Endodermal cell (in vitro differentiated cells): ENCODE results near the gene CYB5R3. TPM values are rescaled to one million over a fixed set of nuclear protein-coding genes. Genes with fewer than 3 reads are reported as not detected.
A peak's percentile ranks its signal among the peaks of the same experiment; 100 is the strongest.

Source experiments
- DNase-seq: peaks from one replicate; pipeline ENCODE4 v3.0.0-alpha.2; 2017
- H3K27ac ChIP-seq: 2 replicates; pipeline ENCODE4 v1.5.1; 2013; ENCODE audit warnings: mild to moderate bottlenecking, low read depth, low read length, moderate library complexity
- H3K27me3 ChIP-seq: 2 replicates; pipeline ENCODE4 v1.6.1; 2013; ENCODE audit warnings: mild to moderate bottlenecking, low read length, moderate library complexity; ENCODE audit not compliant: insufficient read depth, control insufficient read depth, poor library complexity, severe bottlenecking
- H3K36me3 ChIP-seq: 2 replicates; pipeline ENCODE4 v1.7.0; 2013; ENCODE audit warnings: mild to moderate bottlenecking, low read length, moderate library complexity; ENCODE audit not compliant: control insufficient read depth, insufficient read depth
- H3K4me1 ChIP-seq: one replicate; pipeline ENCODE4 v1.7.0; 2013; ENCODE audit warnings: low read length; ENCODE audit not compliant: control insufficient read depth, insufficient read depth
- H3K4me3 ChIP-seq: 2 replicates; pipeline ENCODE4 v1.5.1; 2013; ENCODE audit warnings: mild to moderate bottlenecking, low read length, moderate library complexity
- H3K9ac ChIP-seq: 2 replicates; pipeline ENCODE4 v1.6.1; 2013; ENCODE audit warnings: mild to moderate bottlenecking, low read length, moderate library complexity; ENCODE audit not compliant: poor library complexity, severe bottlenecking; ENCODE audit errors: extremely low read depth
- H3K9me3 ChIP-seq: 2 replicates; pipeline ENCODE4 v1.6.1; 2013; ENCODE audit warnings: mild to moderate bottlenecking, low read length, moderate library complexity; ENCODE audit not compliant: control insufficient read depth
- H3K27ac Mint-ChIP-seq: 2 replicates; pipeline ENCODE4 v1.8.0; 2020; ENCODE audit warnings: mixed read lengths
- H3K27me3 Mint-ChIP-seq: 2 replicates; pipeline ENCODE4 v1.8.0; 2021; ENCODE audit warnings: mild to moderate bottlenecking, mixed read lengths; ENCODE audit not compliant: insufficient read depth
- H3K36me3 Mint-ChIP-seq: 2 replicates; pipeline ENCODE4 v1.8.0; 2020; ENCODE audit warnings: low read depth, mixed read lengths
- H3K4me1 Mint-ChIP-seq: 2 replicates; pipeline ENCODE4 v1.8.0; 2020; ENCODE audit warnings: mixed read lengths
- H3K4me3 Mint-ChIP-seq: 2 replicates; pipeline ENCODE4 v1.8.0; 2020; ENCODE audit warnings: mild to moderate bottlenecking, moderate library complexity, mixed read lengths
- H3K9me3 Mint-ChIP-seq: 2 replicates; pipeline ENCODE4 v1.8.0; 2020; ENCODE audit warnings: mild to moderate bottlenecking, mixed read lengths
- CTCF ChIP-seq: fragments of 200-600 bp; sonication (generic); conservative IDR thresholded peaks from 2 replicates; pipeline ENCODE4 v1.5.0; 2021; ENCODE audit warnings: antibody characterized with exemption, mild to moderate bottlenecking
- WGBS, 2 experiments: methylation state at CpG; one replicate each; pipeline versions ENCODE4 v1.1.5 to v1.1.7; 2013; ENCODE audit warnings: missing lambda C conversion rate in 2 of 2, mixed read lengths in 1 of 2; ENCODE audit not compliant: insufficient coverage in 1 of 2, insufficient read length in 1 of 2; 5-methylcytosine and 5-hydroxymethylcytosine counted together
- total RNA-seq, 2 donors: library from RNA; stranded (reverse); fragmentation: NEBNext Ultra II Directional in 1 of 2; extraction: Animal tissue kit (Norgen Biotek cat#: 25700) in 1 of 2; gene quantifications; 2 replicates in 1 of 2; 3 replicates in 1 of 2; pipeline ENCODE4 v1.2.1, GENCODE V29; 2021

The CYB5R3 gene
- total RNA-seq, 2 donors from 2014 or later, result 89.5 to 92.4 TPM

- peak overlapping the region; percentile 98 for H3K27ac Mint-ChIP-seq
- Histone ChIP-seq H3K4me1 (peaks cover 5% of the 10 kb centered on the region), H3K27me3 (no peaks in the 10 kb centered on the region), H3K9me3 (no peaks in the 10 kb centered on the region), H3K9ac (peak overlapping the region; percentile 77), H3K36me3 (no peaks in the 10 kb centered on the region), H3K4me3 (peak overlapping the region; percentile 96), H3K27ac (no peak overlapping the region)
- no peaks in the 10 kb centered on the region for H3K36me3 Mint-ChIP-seq
- no peak for DNase-seq
- H3K4me3 Mint-ChIP-seq, result peak overlapping the region; percentile 96
- H3K4me1 Mint-ChIP-seq, result peaks cover 33% of the 10 kb centered on the region
- 9 to 29% methylated on average over 7 to 48 of the region's 49 CpGs for WGBS, 2 experiments
- no peak for TF ChIP-seq CTCF
- no peaks in the 10 kb centered on the region for H3K27me3 Mint-ChIP-seq
- H3K9me3 Mint-ChIP-seq, result no peaks in the 10 kb centered on the region
Measured at GRCh38 chr22:42648368-42649245, 585 bp downstream of the CYB5R3 start.

DNA sequence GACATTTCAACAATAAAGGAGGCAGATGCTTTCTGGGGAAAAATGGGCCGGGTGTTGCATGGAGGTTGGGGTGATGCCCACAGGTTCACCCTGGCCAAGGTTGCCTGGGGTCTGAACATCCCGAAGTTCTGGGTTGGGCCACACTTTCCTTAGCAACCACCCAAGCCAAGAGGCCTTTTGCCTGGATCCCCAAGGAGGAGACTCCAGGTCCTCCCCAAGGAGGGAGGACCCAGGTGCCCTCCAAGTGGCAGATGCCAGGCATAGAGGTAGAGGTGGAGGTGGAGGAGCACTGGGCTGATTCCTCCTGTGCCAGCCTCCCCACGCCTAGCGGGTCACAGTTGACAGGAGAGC lies 1.2 kb downstream of the CYB5R3 start:
- peak overlapping the region; percentile 77 for H3K9ac ChIP-seq
- H3K4me1 ChIP-seq, result peaks cover 5% of the 10 kb centered on the region
- peak overlapping the region; percentile 96 for H3K4me3 ChIP-seq
- no peak overlapping the region for H3K27ac ChIP-seq
- H3K36me3 ChIP-seq, result no peaks in the 10 kb centered on the region
- H3K9me3 ChIP-seq, result no peaks in the 10 kb centered on the region
- no peaks in the 10 kb centered on the region for H3K27me3 ChIP-seq
- Mint-ChIP-seq H3K36me3 (no peaks in the 10 kb centered on the region), H3K4me3 (peak overlapping the region; percentile 96), H3K4me1 (peaks cover 33% of the 10 kb centered on the region), H3K27me3 (no peaks in the 10 kb centered on the region), H3K27ac (no peak overlapping the region), H3K9me3 (no peaks in the 10 kb centered on the region)
- WGBS, 2 experiments, result 92 to 100% methylated on average over 1 to 4 of the region's 4 CpGs
- no peak for TF ChIP-seq CTCF
- DNase-seq, result no peak

DNA sequence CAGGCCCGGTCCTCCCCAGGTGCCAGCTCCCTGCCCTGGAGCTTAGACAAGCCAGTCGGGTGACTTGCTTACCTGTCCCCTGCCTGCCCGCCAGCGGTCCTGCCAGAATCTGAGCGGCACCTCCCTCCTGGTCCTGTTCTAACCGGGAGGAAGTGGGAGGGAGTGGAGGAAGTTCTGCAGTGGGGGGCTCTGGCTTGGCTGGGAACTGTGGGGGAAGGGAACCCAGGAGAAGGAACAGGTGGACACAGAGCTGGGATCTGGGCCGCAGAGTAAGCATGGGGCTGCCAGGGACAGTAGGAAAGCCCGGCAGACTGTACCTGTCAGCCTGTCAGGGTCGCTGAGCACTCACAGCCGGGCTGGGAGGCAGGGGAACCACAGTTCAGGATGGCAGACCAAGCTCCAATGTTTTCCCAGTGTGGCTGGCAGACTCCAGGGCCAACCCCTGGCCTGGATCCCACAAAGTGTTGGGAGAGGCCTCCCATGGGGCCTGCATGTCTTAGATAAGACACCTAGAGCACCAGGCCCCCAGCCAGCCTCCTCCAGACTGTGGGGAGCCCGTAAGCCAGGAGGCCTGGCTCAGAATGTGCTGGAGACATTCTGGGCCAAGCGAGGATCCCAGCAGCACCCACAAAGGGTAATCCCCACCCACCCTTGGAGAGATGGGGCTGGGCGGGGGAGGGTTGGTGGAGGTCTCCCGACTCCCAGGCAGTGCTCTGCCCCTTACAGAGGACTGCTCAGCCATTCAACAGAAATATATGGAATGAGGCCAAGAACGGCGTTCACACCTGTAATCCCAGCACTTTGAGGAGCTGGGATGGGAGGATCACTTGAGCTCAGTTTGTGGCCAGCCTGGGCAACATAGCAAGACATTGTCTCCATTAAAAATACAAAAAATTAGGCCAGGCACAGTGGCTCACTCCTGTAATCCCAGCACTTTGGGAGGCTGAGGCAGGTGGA lies 2.3 kb downstream of the CYB5R3 start:
- no peaks in the 10 kb centered on the region for H3K36me3 Mint-ChIP-seq
- no peak for DNase-seq
- peak overlapping the region; percentile 14 for H3K4me3 Mint-ChIP-seq
- H3K27me3 ChIP-seq, result no peaks in the 10 kb centered on the region
- H3K27me3 Mint-ChIP-seq, result no peaks in the 10 kb centered on the region
- H3K27ac ChIP-seq, result no peak overlapping the region
- no peak overlapping the region for H3K9ac ChIP-seq
- peaks cover 33% of the 10 kb centered on the region for H3K4me1 Mint-ChIP-seq
- no peak overlapping the region for H3K27ac Mint-ChIP-seq
- H3K4me3 ChIP-seq, result no peak overlapping the region
- H3K36me3 ChIP-seq, result no peaks in the 10 kb centered on the region
- no peak for TF ChIP-seq CTCF
- no peaks in the 10 kb centered on the region for H3K9me3 Mint-ChIP-seq
- WGBS, 2 experiments, result 89 to 94% methylated on average over 9 to 16 of the region's 16 CpGs
- no peaks in the 10 kb centered on the region for H3K9me3 ChIP-seq
- H3K4me1 ChIP-seq, result peaks cover 5% of the 10 kb centered on the region
